ENCODE data around the gene METRNL.

The METRNL gene

GRCh38 chr17:83099570-83100181 lies 20.3 kb downstream of the METRNL start:
- H3K4me3 ChIP-seq (ENCODE audit: low read depth, low read length) = no peak overlapping the region
- no peak for TF ChIP-seq CTCF (IDR thresholded peaks at IDR 0.05; ENCODE audit: low read depth, low read length, missing control alignments)
- DNase-seq (ENCODE audit: low read depth) = no peak

GRCh38 chr17:83100220-83100852 lies 20.9 kb downstream of the METRNL start:
- no peak overlapping the region for H3K4me3 ChIP-seq (ENCODE audit: low read depth, low read length)
- no peak for DNase-seq (ENCODE audit: low read depth)
- no peak for TF ChIP-seq CTCF (IDR thresholded peaks at IDR 0.05; ENCODE audit: low read depth, low read length, missing control alignments)

GRCh38 chr17:83100853-83101391 lies 21.5 kb downstream of the METRNL start:
- no peak for TF ChIP-seq CTCF (IDR thresholded peaks at IDR 0.05; ENCODE audit: low read depth, low read length, missing control alignments)
- DNase-seq (ENCODE audit: low read depth) = no peak
- no peak overlapping the region for H3K4me3 ChIP-seq (ENCODE audit: low read depth, low read length)

- DNase-seq (ENCODE audit: low read depth) = no peak
Measured at GRCh38 chr17:83101805-83102480, 22.5 kb downstream of the METRNL start.

GRCh38 chr17:83103200-83103942 lies 24.0 kb downstream of the METRNL start:
- H3K4me3 ChIP-seq (ENCODE audit: low read depth, low read length) = no peak overlapping the region
- no peak for TF ChIP-seq CTCF (IDR thresholded peaks at IDR 0.05; ENCODE audit: low read depth, low read length, missing control alignments)
- DNase-seq (ENCODE audit: low read depth) = no peak

More at GRCh38 chr17:83101805-83102480, 22.5 kb downstream of the METRNL start:
- no peak for TF ChIP-seq CTCF (IDR thresholded peaks at IDR 0.05; ENCODE audit: low read depth, low read length, missing control alignments)
- H3K4me3 ChIP-seq (ENCODE audit: low read depth, low read length) = no peak overlapping the region

- no peak overlapping the region for H3K4me3 ChIP-seq (ENCODE audit: low read depth, low read length)
- no peak for TF ChIP-seq CTCF (IDR thresholded peaks at IDR 0.05; ENCODE audit: low read depth, low read length, missing control alignments)
- no peak for DNase-seq (ENCODE audit: low read depth)
Measured at GRCh38 chr17:83103943-83104311, 24.5 kb downstream of the METRNL start.
